ENCODE measurements around the gene KRT7.

DNA sequence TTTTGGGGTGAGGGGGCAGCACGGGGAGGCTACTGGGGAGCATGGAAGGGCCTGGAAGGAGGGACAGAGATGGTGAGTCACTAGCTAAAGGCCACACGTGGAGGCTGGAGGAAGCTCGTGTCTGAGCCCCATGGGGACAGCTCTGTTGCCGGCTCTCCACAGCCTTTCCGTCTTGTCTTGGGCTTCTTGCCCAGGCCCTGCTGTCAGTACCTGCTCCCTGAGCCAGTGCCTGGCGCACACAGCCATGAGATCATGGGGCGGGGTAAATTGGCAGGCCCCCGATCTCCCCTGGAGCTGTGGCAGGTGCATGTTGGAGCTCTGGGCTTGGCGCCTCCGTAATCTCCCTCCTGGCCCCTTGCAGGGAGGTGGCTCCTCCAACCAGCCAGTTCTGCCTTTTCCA is 25.1 kb upstream of the KRT7 start:
- no peak for TF ChIP-seq POLR2A (IDR thresholded peaks at IDR 0.05; ENCODE audit: low read length)
- TF ChIP-seq GATA1 (IDR thresholded peaks at IDR 0.05; ENCODE audit: low read depth, low read length): no peak
